HG03064 (cell line): ENCODE data around the gene CDKN2A.
A peak's percentile ranks its signal among the peaks of the same experiment; 100 is the strongest.

Experiments
- ATAC-seq: cut with Tn5 transposase; IDR thresholded peaks from one replicate; pipeline ENCODE4 v1.9.1; 2021; ENCODE audit warnings: low read depth; ENCODE audit not compliant: unreplicated experiment

Gene CDKN2A

DNA sequence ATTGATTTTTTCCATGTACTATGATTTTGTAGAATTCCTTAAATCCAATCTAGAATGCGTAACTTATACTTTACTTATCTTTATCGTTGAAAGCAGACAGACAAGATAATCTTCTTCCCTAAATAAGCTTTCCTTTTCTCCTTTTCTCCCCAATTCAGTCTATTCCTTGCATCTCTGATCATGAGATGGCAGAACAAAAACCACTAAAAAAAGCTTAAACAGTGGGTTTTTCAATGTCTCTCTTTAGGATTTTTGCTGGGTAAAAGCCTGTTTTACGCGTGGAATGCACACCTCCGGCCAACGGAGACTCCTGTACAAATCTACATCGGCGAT, 14.2 kb upstream of the CDKN2A start:
- no peak for ATAC-seq

DNA sequence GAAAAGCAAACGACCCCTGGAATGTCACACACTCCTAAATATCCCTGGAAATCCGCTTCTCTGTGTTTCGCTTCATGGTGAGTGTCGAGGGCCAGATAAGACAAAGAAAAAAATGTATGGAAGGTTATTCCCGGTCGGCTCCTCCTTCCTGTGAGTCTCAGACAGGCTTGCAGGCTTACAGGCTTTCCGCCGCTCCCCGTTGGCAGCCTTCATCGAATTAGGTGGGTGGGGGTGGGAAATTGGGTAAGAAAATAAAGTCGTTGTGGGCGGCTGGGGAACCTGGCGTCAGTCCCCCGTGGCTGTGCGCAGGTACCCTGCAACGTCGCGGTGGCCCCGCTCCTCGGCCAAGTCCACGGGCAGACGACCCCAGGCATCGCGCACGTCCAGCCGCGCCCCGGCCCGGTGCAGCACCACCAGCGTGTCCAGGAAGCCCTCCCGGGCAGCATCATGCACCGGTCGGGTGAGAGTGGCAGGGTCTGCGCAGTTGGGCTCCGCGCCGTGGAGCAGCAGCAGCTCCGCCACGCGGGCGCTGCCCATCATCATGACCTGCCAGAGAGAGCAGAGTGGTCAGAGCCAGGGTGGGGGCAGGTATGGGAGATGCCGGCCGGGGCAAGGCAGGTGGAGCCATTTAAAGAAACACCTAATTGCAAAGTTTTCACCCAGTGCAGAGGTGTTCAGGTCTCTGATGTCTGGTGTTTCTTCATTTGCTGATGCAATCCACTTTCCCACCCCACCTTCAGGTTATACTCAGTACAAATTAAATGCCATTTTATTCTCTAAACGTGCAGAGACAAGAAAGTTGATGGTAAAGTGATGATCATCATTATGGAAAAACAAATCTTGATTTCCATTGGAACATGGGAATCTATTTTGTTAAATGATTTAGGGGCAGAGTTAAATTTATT, 11.8 kb upstream of the CDKN2A start:
- no peak for ATAC-seq

DNA sequence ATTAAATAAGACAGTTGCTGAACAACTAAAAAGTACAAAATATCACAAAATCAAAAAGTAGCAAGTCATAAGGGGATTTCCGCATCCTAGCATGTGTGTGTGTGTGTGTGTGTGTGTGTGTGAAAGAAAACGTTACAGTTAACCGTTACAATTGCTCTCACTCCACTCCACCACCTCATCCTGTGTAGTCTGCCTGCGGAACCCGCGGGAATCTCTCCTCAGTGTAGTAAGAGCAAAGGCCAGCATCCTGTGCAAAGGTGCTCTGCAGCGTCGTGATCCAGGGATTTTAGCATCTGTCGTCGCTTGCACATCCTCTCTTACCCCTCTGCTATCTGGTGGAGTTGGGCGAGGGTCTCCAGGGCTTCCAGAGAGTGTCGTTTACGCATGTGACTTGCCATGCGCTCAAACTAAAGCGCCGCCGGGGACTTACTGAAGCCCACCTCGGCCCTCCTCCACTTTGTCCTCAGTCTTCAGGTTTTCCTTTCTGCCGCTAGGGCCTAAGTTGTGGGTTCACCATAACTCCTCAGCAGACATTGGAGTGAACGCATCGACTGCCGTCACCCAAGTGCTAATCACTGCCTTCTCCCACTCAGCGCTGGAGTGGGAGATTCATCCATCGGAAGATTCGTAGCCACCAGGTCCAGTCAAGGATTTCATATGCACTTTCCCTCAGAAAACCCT, 11.0 kb upstream of the CDKN2A start:
- no peak for ATAC-seq

- ATAC-seq: no peak
Observed at GRCh38 chr9:22002038-22002437, 7.8 kb upstream of the CDKN2A start.

DNA sequence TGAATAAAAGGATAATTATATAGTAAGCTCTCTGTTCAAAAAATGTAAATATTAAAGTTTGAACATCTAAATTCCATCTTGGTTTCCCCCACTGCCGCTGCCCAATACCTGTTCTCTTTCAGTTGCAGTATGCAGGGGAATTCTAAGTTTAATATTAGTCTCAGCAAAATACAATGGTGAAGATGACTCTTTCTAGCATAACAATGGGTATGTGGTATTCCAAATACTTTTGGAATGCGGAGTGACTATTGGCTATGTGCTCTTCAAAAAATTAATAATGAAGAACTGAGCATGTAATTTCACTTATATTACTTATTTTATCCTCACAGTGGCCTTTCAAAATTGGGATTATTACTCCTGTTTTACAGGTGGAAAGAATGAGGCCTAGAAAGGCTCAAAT, 3.8 kb upstream of the CDKN2A start:
- ATAC-seq: no peak

DNA sequence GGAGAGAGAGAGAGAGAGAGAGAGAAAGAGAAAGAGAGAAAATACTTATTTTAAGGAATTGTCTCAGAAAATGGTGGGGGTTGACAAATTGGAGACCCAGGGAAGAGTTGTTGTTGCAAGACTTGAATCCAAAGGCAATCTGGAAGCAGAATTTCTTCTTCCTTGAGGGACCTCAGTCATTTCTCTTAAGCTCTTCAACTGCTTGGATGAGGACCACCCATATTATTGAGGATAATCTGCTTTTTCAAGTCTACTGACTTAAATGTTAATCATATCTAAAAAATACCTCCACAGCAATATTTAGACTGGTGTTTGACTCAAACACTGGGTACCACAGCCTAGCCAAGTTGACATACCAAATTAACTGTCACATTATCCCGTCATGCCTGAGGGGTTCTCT, 3.3 kb upstream of the CDKN2A start:
- ATAC-seq: no peak

- no peak for ATAC-seq
Observed at GRCh38 chr9:21996858-21997257, 2.7 kb upstream of the CDKN2A start.

- ATAC-seq: no peak
Observed at GRCh38 chr9:21996438-21996837, 2.2 kb upstream of the CDKN2A start.

- no peak for ATAC-seq
Observed at GRCh38 chr9:21995666-21996398, 1.6 kb upstream of the CDKN2A start.

- ATAC-seq: peak; percentile 83
Observed at GRCh38 chr9:21995006-21995665, 944 bp upstream of the CDKN2A start.

GRCh38 chr9:21994556-21995005, 389 bp upstream of the CDKN2A start, which contains the start of gene CDKN2B-AS1:
Gene CDKN2B-AS1, plus strand, starts transcription at chr9:21994791.
- ATAC-seq: peak; percentile 47

DNA sequence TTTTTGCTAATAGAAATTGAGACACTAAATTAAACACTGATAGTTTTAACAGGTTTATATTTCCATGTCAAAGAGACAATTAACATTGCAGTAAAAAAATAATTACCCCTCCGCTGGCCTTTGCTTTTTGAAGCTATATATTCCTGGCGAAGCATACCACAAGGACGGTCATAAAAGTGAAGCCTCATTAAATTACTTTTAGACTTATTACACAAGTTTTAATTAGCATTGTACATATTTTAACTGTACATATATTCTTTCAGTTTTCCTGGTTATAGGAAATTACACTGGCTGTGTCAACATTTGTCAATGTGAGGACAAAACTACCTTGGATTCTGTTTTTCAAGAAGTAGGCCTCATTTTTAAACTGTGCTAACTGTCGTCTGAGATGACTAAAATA, 1.2 kb downstream of the CDKN2A start:
- ATAC-seq: no peak

- ATAC-seq: no peak
Observed at GRCh38 chr9:21991072-21991959, 2.9 kb downstream of the CDKN2A start.

DNA sequence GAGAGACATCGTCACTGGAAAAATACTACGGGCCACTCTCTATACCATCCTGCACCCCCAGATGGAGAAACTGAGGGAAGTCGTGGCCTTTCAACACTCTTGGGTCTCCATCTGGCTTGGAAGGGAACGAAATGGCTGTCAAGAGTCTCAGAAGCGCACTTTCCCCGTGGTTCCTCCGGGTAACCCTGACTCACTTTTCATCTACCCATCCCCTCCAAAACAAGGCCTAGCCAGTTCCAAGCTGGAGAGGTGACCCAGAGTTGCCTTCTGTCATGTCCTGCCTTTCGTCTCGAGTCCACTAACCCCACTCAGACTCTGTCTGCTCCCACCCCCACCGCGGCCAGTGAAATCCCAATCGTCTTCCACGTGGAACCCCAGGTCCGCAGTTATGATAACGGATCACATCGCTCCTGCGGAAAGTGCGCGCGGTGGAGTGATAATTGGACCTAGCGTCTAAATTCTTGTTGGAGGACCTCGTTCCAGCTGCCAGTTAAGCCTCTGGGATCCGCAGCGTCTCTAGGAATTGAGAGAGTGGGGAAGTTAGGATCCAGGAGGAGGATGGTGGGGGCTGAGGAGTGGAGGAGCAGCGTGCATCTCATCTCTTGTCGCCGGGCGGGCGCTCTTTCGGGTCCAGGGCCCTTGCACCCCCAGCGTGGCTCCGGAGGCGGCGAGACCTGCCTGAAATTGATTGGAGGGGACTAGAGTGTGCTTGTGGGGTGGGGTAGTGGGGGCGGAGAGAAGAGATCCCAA, 4.6 kb downstream of the CDKN2A start:
- ATAC-seq: no peak

GRCh38 chr9:21988056-21988990, 5.9 kb downstream of the CDKN2A start:
- no peak for ATAC-seq

- no peak for ATAC-seq
Observed at GRCh38 chr9:21985964-21986667, 8.1 kb downstream of the CDKN2A start.

DNA sequence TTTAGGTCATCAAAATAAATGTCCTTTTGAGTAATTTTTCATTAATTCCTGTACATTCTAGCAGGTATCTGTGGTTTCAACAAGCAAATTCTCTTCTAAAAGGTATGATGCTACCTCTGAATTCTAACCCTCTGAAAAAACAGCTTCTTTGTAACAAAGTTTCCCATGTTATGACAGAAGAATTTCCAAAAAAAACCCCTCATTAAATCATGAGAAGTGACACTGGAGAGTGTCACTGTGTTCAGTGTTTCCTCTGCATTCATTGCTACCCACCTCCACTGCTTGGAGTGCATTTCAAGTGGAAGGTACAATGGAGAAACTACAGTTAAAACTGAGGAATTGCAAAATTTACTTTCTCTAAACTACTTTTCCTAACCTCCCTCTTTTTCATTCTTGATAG, 10.1 kb downstream of the CDKN2A start:
- no peak for ATAC-seq
